GM18517 (cell line): ENCODE measurements around the gene DDX28.
"Not testable (repeated sequence)": the region's sequence is repeated elsewhere in the genome, so short reads cannot be mapped to it uniquely, and the experiment has no call there.

Experiments used
- ATAC-seq: cut with Tn5 transposase; IDR thresholded peaks from one replicate; pipeline ENCODE4 v1.9.1; 2021; ENCODE audit warnings: mild to moderate bottlenecking, moderate library complexity; ENCODE audit not compliant: unreplicated experiment

Gene DDX28

DNA sequence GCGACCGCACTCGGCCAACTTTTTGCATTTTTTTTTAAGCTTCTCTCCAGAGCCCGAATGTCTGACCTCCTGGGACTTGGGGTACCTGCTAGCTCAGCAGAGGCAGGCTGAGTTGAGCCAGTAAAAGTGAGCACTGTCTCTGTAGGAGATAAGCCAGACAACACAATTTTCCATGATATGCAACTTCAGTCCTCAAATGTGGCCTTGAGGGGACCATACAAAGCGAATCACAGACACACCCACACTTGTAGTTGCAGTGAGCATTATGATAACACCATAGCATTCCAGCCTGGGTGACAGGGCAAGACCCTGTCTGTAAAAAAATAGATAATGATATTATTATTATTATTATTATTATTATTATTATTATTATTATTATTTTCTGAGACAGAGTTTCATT lies 26.4 kb downstream of the DDX28 start:
- ATAC-seq = no peak

DNA sequence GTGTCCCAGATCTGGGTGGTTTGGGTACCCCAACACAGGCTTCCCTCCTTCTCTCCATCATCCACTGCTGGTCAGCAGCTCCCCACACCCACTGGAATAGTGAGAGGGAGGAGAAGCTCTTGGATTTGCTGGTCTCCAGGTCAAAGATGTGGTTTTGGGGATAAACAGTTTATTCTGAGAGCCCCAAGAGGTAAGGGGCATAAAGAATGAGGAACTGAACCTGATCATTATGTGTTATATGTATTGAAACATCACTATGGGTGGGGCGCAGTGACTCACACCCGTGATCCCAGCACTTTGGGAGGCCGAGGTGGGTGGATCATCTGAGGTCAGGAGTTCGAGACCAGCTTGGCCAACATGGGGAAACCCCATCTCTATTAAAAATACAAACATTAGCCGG lies 27.6 kb downstream of the DDX28 start:
- no peak for ATAC-seq

DNA sequence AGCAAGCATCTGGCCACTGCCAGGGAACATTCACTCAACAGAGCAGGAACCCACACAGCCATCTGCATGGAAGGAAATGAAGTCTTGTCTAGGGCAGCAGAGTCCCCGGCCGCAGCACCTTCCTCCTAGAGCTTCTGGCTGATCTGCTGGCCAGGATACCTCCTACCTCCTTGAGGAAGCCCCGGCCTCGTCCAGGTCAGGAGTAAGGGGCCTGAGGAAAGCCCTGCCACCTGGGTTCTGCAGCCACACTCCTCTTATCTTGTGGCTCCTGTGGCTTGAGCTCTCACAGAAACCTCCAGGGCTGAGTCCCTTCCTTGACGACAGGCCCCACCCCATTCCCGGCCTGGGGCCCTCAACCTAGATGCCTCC lies 29.0 kb downstream of the DDX28 start:
- ATAC-seq = not testable (repeated sequence)

DNA sequence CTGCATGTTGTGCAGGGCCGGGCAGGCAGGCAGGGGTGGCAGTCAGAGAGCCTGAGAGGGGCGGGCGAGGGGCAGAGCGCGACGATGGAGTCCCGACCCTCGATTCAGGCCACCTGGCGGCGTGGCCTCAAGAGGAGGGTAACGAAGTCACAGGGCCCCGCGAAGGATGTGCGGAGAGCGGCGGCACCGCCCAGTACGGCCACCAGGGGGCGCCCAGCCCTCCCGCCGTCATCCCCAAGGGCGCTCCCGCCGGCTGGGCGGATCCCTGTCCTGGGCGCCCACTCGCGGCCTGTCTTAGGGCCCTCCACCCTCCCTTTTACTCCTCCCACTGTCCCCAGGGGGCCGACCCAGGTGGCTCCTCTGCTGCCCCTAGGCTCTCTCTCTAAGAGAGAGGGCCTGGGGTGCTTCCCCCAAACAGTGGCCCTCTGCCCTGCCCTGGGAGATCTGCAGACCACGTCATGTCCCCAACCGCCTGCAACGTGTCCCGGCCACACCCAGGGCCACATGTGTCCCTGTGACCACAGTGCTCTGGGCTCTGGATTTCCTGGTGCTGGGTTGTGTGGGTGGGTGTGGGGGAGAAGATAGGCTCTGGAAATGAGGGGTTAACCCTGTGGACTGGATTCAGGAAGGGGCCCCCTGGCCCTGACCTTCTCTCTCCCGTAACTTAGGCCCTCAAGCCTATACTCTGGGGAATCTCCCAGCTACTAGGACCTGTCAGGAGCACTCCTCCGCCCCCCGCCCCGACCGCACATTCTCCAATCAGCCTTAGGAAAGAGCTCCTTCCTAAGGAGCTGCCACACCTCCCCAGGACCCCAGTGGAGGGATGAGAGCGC lies 29.6 kb downstream of the DDX28 start:
- ATAC-seq = peak; percentile 60

- no peak for ATAC-seq
Observed at GRCh38 chr16:67992661-67993206, 30.3 kb downstream of the DDX28 start.

- no peak for ATAC-seq
Observed at GRCh38 chr16:67990018-67990386, 33.0 kb downstream of the DDX28 start.

- ATAC-seq = no peak
Observed at GRCh38 chr16:67989322-67990017, 33.6 kb downstream of the DDX28 start.

DNA sequence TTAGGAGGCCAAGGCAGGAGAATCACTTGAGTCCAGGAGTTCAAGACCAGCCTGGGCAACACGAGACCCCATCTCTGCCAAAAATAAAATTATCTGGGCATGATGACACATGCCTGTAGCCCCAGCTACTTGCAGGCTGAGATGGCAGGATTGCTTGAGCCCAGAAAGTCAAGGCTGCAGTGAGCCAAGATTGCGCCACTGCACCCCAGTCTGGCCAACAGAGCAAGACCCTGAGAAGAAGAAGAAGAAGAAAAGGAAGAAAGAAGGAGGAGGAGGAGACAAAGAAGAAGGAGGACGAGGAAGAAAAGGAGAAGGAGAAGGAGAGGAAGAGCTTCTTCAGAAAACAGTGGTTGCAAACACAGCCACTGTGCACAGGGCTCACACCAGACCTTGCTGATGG lies 34.4 kb downstream of the DDX28 start:
- ATAC-seq = no peak

DNA sequence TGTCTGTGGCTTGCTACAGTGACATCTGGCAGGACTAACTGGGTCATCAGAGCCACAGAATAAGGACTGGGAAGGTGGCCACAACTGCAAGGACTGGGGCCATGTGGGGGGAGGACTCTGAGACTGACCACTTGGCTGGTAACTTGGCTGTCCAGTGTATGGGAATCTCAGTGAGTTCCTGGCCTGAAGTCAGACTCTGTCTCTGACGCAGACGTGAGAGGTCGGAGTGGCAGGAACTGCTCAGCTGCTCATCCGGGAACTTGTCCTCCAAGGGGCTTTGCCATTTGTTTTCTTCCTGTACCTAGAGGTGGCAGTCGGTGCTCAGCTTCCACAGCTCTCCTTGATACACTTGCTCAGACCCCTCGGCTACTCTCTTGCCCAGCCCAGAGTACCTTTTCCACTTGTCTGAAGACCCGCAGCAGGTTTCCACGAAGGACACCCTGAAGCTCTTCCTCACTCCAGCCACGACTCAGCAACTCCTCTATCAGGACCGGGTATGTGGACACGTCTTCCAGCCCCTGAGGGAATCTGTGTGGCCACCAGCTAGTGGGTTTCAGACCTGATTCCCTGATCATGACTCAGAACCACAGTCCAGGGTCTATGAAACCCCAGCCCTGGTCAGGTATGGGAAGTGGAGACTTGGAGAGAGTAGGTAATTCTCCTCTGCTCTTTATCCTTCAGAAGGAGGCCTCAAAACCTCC lies 35.4 kb downstream of the DDX28 start:
- no peak for ATAC-seq

- ATAC-seq = no peak
Observed at GRCh38 chr16:67986949-67987348, 36.1 kb downstream of the DDX28 start.

- no peak for ATAC-seq
Observed at GRCh38 chr16:67982011-67982696, 40.9 kb downstream of the DDX28 start.

DNA sequence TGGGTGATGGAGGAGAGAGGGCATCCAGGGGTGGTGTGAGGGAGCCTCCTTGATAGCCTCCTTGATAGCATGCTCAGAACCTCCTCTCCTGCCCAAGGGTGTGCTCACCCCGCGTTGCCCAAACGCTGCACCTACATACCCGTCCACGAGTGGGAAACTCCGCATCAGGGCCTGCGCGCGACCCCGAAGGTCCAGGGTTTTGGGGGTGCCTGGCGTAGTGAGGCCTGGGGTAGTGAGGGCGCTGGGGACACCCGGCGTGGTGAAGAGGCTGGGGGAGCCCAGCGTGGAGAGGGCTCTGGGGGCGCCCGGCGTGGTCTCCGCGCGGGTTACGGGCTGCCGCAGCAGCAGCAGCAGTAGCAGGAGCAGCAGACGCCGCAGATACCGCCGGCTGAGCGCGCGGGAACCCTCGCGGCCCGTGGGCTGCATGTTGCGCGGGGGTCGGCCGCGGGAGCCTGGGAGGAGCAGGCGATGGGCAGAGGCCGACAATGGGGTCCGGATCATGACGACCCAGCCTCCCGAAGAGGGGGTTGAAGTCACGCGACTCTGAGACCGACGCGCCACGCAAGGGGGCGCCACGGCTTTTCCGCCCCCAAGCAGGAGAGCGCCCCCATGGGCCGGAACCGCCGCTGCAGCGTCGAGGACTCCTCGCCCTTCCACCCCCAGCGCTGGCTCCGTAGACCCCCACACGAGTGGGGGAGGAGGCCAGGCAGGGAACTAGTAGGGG lies 42.9 kb downstream of the DDX28 start, which contains the start of gene DPEP3:
DPEP3 (minus strand) TSS at position 545 of the 724 bp plus-strand sequence; CDS start at position 426, 119 bp downstream.
- no peak for ATAC-seq

DNA sequence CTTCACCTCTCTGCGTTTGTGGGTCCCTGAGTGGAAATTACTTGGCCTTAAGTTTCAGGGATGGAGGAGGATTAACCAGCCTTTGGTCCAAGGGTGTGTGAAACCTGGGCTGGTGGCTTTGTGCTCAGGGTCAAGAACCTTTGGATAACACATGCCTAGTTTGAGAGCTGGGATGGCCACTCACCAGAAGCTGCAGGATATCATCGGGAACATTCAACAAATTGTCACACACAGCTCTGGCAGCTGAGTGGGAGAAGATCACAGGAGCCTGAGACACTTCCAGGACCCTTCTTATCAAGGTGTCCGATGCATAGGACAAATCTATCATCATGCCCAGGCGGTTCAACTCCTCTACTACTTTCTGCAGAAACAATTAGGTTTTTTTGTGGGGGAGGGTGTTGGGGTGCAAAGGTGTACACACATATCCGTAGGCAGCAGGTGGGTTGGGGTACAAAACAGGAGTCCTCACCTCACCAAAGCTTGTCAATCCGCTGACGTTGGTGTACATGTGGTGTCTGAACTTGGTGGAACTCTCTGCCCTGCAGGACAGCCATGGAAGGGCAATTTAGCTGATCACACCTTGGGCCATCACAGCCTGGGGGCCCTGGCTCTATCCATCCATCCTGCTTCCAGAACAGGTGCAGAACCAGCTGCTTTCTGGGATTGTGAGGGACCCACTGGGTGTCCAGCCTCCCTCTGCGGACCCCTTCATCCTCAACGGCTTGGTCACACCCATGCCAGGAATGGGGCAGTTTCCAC lies 45.4 kb downstream of the DDX28 start:
- ATAC-seq = no peak

GRCh38 chr16:67977005-67977404 lies 46.0 kb downstream of the DDX28 start:
- ATAC-seq = no peak

DNA sequence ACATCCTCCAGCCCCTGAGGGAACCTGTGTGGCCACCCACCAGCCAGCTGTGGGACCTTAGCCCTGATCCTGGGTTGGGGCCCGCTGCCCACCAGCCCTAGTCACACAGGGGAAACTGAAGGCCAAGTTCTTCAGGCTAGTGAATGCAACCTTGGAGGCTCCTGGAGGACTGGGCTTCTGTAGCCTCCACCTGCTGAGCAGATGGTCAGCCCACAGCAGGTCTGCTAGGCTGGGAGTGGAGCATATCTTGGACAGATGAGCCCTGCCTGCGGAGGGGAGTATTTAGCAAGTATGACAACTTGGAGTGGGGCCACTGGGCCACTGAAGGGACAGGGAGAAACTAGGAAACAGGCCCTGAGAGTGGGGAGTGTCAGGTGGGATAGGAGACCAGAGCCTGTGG lies 46.8 kb downstream of the DDX28 start:
- no peak for ATAC-seq

DNA sequence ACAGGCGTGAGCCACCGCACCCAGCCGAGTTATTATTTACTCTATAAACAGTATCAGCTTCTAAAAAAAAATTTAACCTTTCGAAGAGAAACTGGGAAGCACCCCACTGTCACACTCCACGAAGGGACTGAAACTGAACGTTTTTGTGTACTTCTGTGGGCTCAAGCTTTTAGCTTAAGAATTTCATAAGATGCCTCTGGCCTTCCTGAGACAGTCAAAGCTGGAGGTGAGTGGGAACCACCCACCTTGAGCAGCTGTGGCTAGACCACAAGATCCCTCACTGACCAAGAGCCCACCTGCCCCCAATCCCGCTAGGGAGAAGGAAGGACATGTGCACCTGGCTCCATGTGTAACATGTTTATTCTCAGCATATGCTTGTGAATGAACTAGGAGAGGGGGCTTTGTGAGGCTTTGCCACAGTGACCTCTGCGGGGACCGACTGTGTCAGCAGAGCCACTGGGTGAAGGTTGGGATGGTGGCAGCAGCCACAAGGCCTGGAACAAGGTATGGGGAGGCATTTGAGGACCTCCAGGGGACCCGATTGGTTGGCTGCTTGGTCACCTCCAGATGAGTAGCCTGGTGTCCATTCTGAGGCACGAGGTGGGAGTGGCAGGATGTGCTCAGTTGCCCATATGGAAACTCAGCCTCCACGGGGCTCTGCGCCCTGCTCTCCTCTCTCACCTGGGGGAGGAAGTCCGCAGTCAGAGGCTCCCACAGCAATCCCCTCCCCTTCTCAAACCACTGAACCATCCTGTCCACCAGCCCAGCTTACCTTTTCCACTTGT lies 47.5 kb downstream of the DDX28 start:
- no peak for ATAC-seq

GRCh38 chr16:67972285-67972684 lies 50.7 kb downstream of the DDX28 start:
- ATAC-seq = not testable (repeated sequence)

GRCh38 chr16:67971111-67971510 lies 51.9 kb downstream of the DDX28 start:
- ATAC-seq = no peak
